MG63 (cell line): ENCODE data around the gene PRND. TPM values are rescaled to one million over a fixed set of nuclear protein-coding genes. Genes with fewer than 3 reads are reported as not detected.
A peak's percentile ranks its signal among the peaks of the same experiment; 100 is the strongest.

Experiments
- DNase-seq: peaks from one replicate; pipeline ENCODE4 v3.0.0-alpha.2; 2020
- H3K27me3 ChIP-seq: fragments of 250-450 bp; sonication (Bioruptor Pico); 2 replicates; pipeline ENCODE4 v1.5.1; 2020; ENCODE audit warnings: mild to moderate bottlenecking, moderate library complexity
- H3K36me3 ChIP-seq: fragments of 250-450 bp; sonication (Bioruptor Pico); 2 replicates; pipeline ENCODE4 v1.5.1; 2020; ENCODE audit warnings: mild to moderate bottlenecking, moderate library complexity
- H3K4me3 ChIP-seq: fragments of 250-450 bp; sonication (Bioruptor Pico); 2 replicates; pipeline ENCODE4 v1.5.1; 2020; ENCODE audit warnings: mild to moderate bottlenecking, moderate library complexity
- H3K9me3 ChIP-seq: fragments of 250-450 bp; sonication (Bioruptor Pico); 2 replicates; pipeline ENCODE4 v1.5.1; 2020; ENCODE audit warnings: mild to moderate bottlenecking, moderate library complexity
- total RNA-seq: library from RNA; depleted of rRNA; stranded (reverse); fragments of >200 nt; shearing (Covaris generic); gene quantifications from 2 replicates; pipeline ENCODE4 v1.2.3, GENCODE V29; 2014; ENCODE audit warnings: low replicate concordance; rRNA removed

PRND gene, protein sequence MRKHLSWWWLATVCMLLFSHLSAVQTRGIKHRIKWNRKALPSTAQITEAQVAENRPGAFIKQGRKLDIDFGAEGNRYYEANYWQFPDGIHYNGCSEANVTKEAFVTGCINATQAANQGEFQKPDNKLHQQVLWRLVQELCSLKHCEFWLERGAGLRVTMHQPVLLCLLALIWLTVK
- total RNA-seq = not detected in 2 replicates

DNA sequence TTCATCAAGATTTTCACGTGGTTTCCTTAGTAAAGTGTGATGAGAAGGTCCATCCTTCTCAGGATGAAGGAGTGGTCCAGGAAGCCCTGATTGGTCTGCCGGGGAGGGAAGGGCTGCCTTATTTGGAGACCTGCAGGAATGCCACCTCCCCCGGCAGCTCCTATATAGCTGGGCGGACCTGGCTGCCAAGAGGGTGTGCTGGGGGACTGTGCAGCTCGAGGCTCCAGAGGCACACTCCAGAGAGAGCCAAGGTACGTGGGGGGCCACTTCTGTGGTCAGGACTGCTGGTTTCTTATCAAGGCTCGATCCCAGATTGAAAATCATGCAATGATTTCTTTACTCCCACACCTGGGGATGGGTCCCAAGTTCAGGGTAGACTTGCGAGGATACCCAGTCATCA is at the start of gene PRND:
PRND (plus strand) TSS at position 191 of the 400 bp plus-strand sequence. CDS start 2,643 bp downstream, outside the sequence.
- Histone ChIP-seq H3K27me3 (no peaks in the 10 kb centered on the region), H3K4me3 (no peak within 1 kb of the TSS), H3K9me3 (no peaks in the 10 kb centered on the region), H3K36me3 (no peaks in the 10 kb centered on the region)
- no peak for DNase-seq

DNA sequence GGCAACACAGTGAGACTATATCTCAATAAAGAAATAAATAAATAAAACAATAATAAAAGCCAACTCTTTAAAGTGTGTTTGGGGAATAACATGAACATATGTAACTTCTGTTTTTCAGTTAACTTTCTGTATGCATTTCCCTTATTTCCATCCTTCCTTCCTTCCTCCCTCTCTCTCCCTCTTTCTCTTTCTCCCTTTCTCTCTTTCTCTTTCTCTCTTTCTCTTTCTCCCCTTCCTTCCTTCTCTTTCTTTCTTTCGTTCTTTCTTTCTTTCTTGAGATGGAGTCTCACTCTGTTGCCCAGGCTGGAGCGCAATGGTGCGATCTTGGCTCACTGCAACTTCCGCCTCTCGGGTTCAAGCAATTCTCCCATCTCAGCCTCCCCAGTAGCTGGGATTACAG is 48.8 kb upstream of the PRND start:
- DNase-seq = no peak
- Histone ChIP-seq H3K4me3 (no peak overlapping the region), H3K9me3 (no peaks in the 10 kb centered on the region), H3K27me3 (no peaks in the 10 kb centered on the region), H3K36me3 (no peaks in the 10 kb centered on the region)

DNA sequence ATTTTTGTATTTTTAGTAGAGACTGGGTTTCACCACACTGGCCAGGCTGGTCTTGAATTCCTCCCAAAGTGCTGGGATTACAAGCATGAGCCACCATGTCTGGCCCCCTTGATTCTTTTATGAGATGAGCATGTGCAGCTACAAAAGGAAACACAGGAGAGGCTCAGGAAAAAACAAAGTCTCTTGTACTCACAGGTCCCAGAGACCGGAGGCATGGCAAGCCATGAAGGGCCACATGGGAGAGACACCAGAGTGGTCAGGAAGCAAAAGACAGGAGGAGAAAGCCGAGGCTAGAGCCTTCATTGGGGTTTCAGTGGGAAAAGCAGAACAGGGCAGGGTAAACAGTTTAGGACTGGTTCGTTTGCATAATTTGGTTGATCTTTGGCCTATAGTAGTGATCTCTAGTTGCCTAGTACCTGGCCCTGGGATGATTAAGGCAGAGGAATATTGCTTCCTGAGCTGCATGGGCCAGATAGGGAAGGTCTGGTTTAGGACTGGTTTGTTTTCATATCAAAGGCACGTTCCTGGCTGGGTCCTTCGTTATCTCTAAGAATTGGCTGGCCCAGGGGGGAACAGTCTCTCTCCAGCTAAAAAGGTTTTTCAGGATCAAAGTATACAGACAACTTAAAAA is 48.2 kb upstream of the PRND start:
- Histone ChIP-seq H3K36me3 (no peaks in the 10 kb centered on the region), H3K4me3 (no peak overlapping the region), H3K27me3 (no peaks in the 10 kb centered on the region), H3K9me3 (no peaks in the 10 kb centered on the region)
- DNase-seq = no peak

DNA sequence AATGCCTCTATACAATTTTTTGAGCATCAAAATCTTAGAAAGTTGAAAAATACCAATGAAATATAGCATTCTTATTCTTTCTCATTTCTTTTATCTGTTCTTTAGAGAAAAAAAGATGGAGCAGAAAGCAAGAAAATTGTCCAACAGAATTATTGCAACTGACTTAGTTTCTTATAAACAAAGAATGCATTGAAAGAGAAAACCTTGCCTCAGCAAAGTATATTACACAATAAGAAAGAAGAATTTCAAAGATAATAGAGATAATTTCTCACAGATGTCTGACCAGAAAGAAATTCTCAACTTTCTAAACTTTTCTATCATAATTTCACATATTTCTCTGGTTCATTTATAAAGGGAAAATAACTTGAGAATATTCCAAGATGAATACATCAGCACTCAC is 47.0 kb upstream of the PRND start:
- Histone ChIP-seq H3K9me3 (no peaks in the 10 kb centered on the region), H3K27me3 (no peaks in the 10 kb centered on the region), H3K36me3 (no peaks in the 10 kb centered on the region), H3K4me3 (no peak overlapping the region)
- DNase-seq = no peak

DNA sequence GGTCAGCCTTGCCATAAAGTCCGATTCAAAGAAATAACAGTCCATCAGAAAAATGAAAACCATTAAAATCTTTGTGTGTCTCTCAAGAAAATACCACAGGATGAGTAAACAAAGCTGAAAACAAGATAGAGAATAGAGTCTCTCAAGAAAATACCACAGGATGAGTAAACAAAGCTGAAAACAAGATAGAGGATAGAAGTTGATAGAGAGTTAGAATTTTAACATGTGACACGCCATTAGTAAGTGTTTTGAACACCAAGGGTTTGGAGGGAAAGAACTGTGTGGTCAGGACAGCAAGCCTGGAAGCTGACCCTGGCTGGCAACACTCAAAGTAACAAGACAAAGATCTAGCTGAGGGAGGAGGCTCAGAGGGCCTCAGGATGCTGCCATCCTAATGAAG is 43.9 kb upstream of the PRND start:
- DNase-seq = no peak
- Histone ChIP-seq H3K9me3 (no peaks in the 10 kb centered on the region), H3K36me3 (no peaks in the 10 kb centered on the region), H3K27me3 (no peaks in the 10 kb centered on the region), H3K4me3 (no peak overlapping the region)

DNA sequence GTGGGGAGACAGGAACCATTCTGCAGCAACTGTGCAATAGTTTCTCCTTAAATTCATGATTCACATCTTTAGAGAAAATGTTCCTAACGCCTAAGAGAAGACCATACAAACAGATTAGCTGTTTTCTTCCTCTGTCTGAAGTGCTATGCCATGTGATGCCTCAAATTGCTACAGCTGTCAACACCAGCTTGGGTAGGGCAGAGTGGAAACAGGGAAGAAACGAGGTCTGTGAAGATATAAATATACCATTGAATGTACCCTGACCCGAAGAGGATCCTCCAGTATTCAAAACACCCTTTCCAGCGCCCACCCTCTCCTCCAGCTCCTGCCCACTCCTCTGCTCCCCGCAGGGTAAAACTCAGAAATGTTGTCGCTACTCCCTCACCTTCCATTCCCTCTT is 40.3 kb upstream of the PRND start:
- H3K27me3 ChIP-seq = no peaks in the 10 kb centered on the region
- no peak for DNase-seq
- no peaks in the 10 kb centered on the region for H3K9me3 ChIP-seq
- H3K36me3 ChIP-seq = no peaks in the 10 kb centered on the region
- H3K4me3 ChIP-seq = no peak overlapping the region

DNA sequence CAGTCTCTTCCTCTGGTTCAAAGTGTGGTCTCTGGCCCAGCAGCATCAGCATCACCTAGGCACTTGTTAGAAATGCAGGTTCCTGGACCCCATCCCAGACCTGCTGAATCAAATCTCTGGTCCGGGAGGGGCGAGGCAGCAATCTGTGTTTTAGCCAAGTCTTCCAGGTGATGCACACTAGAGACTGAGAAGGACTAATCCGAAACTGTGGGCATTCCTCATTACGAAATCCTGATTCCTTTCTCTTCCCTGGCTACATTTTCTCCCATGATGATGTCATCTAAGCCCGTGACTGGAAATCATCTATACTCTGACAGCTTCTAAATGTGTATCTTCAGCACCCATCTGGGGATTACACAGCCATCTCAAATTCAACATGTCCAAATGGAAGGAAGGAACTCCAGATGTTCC is 39.7 kb upstream of the PRND start:
- no peaks in the 10 kb centered on the region for H3K36me3 ChIP-seq
- H3K9me3 ChIP-seq = no peaks in the 10 kb centered on the region
- no peaks in the 10 kb centered on the region for H3K27me3 ChIP-seq
- H3K4me3 ChIP-seq = no peak overlapping the region
- DNase-seq = no peak

DNA sequence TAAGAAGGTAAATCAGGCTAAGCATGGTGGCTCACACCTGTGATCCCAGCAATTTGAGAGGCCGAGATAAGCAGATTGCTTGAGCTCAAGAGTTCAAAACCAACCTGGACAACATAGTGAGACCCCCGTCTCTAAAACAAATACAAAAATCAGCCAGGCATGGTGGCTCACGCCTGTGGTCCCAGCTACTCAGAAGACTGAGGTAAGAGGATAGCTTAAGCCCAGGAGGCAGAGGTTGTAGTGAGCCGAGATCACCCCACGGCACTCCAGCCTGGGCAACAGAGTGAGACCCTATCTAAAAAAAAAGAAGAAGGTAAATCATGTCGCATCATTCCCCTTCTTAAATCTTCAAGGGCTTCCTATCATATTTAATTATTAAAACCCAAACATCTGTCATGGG is 39.0 kb upstream of the PRND start:
- no peaks in the 10 kb centered on the region for H3K27me3 ChIP-seq
- DNase-seq = no peak
- no peaks in the 10 kb centered on the region for H3K36me3 ChIP-seq
- H3K4me3 ChIP-seq = no peak overlapping the region
- no peaks in the 10 kb centered on the region for H3K9me3 ChIP-seq

DNA sequence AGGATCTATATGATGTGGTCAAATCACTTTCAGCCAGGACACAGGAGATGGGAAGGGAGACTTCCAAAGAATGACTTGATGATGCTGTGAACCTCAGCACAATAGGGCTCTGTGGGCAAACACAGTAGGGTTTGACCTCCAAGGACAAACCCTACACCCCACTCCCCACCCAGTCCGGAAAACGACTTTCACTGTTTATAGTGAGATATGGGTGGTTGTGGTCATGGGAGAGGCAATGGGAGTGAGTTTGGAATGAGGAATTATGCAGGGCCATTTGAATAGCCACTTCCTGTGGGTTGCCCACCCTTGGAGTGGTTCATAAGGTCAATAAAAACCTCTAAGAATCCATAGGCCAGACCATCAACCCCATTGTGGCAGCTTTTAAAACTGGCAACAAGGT is 38.4 kb upstream of the PRND start:
- DNase-seq = no peak
- peaks cover under 1% of the 10 kb centered on the region; the same call in 1 of the 2 replicates for H3K36me3 ChIP-seq
- H3K9me3 ChIP-seq = no peaks in the 10 kb centered on the region
- no peaks in the 10 kb centered on the region for H3K27me3 ChIP-seq
- H3K4me3 ChIP-seq = no peak overlapping the region

DNA sequence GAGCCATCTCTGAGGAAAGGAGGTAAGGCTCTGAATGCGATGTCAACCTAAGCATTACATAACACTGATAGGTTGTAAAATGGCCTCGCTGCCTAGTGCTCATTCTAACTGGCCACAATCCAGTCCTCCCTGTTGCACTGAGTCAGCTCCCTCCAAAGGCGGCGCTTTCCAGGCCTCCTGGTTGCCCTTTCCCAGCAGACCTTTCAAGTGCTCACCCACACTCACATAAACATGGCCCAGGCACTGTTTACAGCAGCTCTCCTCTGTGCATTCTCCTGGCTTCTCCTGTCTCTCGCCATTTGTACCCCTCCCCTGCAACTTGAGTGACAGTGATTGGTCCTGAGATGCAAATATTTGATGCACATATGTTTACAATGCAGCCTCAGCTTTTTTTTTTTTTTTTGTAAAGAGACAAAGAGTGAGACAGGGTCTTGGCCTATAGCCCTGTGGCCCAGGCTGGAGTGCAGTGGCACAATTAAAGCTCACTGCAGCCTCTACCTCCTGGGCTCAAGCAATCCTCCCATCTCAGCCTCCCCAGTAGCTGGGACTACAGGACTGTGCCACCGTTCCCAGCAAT is 36.8 kb upstream of the PRND start:
- no peaks in the 10 kb centered on the region for H3K27me3 ChIP-seq

DNA sequence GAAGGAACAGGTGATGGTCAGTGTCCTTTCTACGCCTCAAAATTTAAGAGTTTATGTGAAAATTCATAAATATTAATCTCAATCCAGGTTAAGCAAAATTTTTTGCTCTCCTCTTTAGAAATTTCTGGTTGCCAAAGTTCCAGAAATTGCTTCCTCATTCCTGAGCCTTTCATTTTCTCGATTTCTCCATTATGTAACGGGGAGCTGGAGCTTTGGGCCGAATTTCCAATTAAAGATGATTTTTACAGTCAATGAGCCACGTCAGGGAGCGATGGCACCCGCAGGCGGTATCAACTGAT is 35.8 kb upstream of the PRND start:
- peaks cover 7% of the 10 kb centered on the region for H3K36me3 ChIP-seq
- no peaks in the 10 kb centered on the region for H3K9me3 ChIP-seq
- H3K4me3 ChIP-seq = peak overlapping the region; percentile 61
- no peaks in the 10 kb centered on the region for H3K27me3 ChIP-seq
- no peak for DNase-seq

More for the DNA sequence above, 36.8 kb upstream of the PRND start:
- H3K36me3 ChIP-seq = peaks cover 7% of the 10 kb centered on the region
- no peaks in the 10 kb centered on the region for H3K9me3 ChIP-seq
- H3K4me3 ChIP-seq = no peak overlapping the region
- peak; percentile 86 for DNase-seq

DNA sequence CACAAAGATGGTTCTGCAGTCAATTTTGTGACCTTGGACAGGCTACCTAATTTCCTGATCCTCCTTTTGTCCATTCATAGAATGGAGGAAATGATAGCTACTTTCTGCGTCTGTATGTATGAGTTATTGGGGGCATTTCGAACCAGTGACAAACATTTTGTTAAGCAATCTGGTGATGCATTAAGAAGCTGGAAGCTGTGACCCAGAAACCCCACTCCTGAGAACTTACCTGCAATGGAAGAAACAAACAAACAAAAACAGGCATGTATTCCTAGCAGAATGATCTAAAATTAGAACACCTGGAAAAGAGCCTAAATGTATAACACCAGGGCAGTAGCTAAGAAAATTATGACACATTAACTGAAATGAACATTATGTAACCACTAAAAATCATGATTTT is 33.4 kb upstream of the PRND start:
- Histone ChIP-seq H3K9me3 (no peaks in the 10 kb centered on the region), H3K36me3 (peaks cover 10% of the 10 kb centered on the region), H3K27me3 (no peaks in the 10 kb centered on the region), H3K4me3 (no peak overlapping the region)
- DNase-seq = no peak

DNA sequence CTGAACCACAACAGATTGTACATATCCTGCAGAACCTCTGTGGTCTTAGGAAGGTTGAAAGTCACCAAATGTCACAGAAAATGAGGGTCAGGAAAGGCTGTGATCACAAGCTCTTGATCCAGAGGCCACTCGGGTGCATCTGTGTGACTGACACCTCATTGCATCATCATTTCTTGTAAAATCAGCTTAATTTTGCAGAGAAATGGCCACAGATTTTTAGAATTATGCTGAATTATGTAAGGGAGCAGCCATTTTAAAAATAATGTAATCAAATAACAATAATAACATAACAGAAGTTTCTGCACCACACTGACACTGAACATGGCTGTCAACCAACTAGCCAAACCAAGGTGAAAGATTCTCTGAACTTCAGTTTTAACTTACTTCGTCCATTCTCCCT is 32.5 kb upstream of the PRND start:
- no peak for DNase-seq
- no peaks in the 10 kb centered on the region for H3K27me3 ChIP-seq
- H3K4me3 ChIP-seq = no peak overlapping the region
- H3K9me3 ChIP-seq = no peaks in the 10 kb centered on the region
- peaks cover 10% of the 10 kb centered on the region for H3K36me3 ChIP-seq

DNA sequence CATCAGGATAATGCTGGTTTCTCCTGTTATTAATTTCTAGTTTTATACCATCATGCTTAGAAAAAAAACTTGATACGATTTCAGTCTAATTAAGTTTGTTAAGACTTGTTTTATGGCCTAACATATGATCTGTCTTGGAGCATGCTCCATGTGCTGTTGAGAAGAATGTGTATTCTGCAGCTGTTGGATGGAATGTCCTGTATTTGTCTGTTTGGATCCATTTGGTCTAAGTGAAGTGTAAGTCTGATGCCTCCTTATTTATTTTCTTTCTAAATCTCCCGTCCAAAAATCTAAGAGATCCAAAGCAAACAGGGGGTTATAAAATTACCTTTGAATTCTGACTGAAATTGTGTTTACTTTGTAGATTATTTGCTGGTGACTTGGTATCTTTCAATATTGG is 30.0 kb upstream of the PRND start:
- peaks cover 10% of the 10 kb centered on the region for H3K36me3 ChIP-seq
- H3K4me3 ChIP-seq = no peak overlapping the region
- no peaks in the 10 kb centered on the region for H3K27me3 ChIP-seq
- DNase-seq = no peak
- H3K9me3 ChIP-seq = no peaks in the 10 kb centered on the region

DNA sequence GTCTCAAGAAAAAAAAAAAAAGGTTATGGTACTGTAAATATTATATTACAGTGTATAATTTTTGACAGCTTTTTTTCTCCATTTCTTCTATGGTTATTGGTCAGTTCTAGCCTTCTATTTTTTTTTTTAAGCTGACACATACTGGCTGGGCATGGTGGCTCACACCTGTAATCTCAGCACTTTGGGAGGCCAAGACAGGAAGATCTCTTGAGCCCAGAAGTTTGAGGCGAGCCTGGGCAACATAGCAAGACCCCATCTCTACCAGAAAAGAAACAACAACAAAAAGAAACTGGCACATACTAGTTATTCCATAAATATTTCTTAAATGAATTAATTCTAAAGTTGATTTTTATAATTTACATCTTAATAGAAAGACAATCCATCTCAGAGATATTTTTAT is 27.6 kb upstream of the PRND start:
- Histone ChIP-seq H3K9me3 (no peaks in the 10 kb centered on the region), H3K36me3 (peaks cover 8% of the 10 kb centered on the region), H3K27me3 (no peaks in the 10 kb centered on the region), H3K4me3 (no peak overlapping the region)
- no peak for DNase-seq

DNA sequence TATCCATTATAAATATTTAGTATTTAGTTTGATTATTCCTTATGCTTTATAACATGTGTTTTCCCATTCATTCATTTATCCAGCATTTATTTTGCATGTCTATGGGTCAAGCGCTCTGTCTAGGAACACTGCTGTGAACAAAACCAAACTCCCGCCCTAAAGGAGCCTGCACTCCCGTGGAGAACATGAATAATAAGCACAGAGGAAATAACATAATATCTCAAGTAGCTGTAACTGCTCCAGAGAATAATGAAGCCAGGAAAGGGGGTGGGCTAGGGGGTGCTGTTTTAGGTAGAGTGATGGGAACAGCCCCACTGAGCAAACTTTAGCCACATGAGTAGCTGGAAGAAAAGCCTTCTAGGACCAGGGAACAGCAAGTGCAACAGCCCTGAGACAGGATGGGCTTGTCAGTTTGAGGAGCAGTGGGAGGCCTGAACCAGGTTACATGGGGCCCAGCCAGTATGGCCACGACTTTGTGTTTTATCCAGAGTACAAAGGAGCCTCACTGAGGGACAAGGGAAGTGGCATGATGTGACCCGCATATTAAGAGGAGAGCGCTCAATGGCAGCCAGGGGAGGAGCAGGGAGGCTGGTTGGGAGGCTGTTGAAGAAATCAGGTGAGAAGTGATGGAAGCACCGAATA is 24.4 kb upstream of the PRND start:
- Histone ChIP-seq H3K4me3 (no peak overlapping the region), H3K27me3 (no peaks in the 10 kb centered on the region), H3K36me3 (peaks cover 9% of the 10 kb centered on the region), H3K9me3 (no peaks in the 10 kb centered on the region)
- DNase-seq = no peak

DNA sequence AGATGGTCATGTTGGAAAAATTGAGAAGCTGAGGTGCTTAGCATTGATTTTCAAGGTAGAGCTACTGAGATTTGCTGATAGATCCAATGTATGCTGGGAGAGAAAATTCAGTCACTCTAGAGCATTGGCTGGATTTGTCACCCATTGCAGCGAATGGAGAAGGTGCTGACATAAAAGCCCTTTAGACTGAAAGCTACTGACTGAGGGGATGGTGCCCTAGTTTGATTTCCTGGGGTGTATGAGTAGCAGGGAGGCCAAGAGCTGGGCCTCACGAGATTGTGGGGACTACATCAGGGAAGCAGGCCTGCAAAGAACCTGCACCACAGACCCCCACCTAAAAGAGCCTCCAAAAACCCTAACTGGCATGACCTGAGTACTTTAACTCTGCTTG is 23.9 kb upstream of the PRND start:
- Histone ChIP-seq H3K9me3 (no peaks in the 10 kb centered on the region), H3K36me3 (peaks cover 9% of the 10 kb centered on the region), H3K27me3 (no peaks in the 10 kb centered on the region), H3K4me3 (no peak overlapping the region)
- DNase-seq = no peak

DNA sequence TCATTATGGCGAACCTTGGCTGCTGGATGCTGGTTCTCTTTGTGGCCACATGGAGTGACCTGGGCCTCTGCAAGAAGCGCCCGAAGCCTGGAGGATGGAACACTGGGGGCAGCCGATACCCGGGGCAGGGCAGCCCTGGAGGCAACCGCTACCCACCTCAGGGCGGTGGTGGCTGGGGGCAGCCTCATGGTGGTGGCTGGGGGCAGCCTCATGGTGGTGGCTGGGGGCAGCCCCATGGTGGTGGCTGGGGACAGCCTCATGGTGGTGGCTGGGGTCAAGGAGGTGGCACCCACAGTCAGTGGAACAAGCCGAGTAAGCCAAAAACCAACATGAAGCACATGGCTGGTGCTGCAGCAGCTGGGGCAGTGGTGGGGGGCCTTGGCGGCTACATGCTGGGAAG is 22.5 kb upstream of the PRND start:
- Histone ChIP-seq H3K4me3 (no peak overlapping the region), H3K36me3 (peaks cover 9% of the 10 kb centered on the region), H3K9me3 (no peaks in the 10 kb centered on the region), H3K27me3 (no peaks in the 10 kb centered on the region)
- DNase-seq = no peak
